ENCODE data around the gene ACOXL.

The ACOXL gene

DNA sequence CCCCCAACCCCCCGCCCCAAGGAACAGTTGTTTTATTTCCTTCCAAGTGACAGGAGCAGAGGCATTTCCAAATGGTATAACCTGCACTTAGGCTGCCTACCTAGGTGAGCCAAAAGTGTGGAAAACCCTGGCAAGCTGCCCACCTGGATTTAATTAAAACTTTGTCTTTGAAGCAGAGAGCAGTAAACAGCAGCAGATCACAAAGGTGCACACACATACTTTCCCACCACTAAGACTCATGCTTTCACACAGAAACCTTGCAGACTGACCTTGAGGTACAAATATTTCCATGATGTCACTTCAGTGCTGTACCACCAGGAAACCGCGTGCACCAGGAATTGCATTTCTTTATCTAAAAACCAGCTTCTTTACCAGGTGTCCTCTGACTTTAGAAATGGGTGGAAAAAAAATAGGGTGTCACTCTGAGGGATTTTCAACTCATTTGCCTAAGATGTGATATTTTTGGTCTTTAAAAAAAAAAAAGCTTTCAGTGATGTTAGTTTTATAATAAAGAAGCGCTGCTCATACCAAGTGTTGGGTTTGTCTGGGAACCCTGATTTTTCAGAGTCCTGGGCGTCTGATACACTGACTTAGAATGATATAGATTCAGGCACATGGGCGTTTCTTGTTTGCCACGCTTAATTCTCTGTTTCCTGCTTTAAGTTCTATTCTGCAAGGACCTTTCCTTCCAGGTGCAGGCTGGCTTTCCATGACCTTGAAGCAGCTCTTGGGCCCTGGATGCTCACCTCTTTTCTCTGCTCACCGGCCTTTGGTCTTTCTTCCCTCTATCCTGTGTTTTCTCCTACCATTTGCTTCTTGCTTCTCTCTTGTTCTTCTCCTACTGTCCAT lies 317.6 kb downstream of the ACOXL start:
- DNase-seq (ENCODE audit: low read depth): no peak
- H3K4me3 ChIP-seq (ENCODE audit: low read length): no peak overlapping the region

GRCh38 chr2:111050701-111051376 lies 318.5 kb downstream of the ACOXL start:
- no peak overlapping the region for H3K4me3 ChIP-seq (ENCODE audit: low read length)
- no peak for DNase-seq (ENCODE audit: low read depth)
- TF ChIP-seq, protein P1, sequence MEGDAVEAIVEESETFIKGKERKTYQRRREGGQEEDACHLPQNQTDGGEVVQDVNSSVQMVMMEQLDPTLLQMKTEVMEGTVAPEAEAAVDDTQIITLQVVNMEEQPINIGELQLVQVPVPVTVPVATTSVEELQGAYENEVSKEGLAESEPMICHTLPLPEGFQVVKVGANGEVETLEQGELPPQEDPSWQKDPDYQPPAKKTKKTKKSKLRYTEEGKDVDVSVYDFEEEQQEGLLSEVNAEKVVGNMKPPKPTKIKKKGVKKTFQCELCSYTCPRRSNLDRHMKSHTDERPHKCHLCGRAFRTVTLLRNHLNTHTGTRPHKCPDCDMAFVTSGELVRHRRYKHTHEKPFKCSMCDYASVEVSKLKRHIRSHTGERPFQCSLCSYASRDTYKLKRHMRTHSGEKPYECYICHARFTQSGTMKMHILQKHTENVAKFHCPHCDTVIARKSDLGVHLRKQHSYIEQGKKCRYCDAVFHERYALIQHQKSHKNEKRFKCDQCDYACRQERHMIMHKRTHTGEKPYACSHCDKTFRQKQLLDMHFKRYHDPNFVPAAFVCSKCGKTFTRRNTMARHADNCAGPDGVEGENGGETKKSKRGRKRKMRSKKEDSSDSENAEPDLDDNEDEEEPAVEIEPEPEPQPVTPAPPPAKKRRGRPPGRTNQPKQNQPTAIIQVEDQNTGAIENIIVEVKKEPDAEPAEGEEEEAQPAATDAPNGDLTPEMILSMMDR (IDR thresholded peaks at IDR 0.05; ENCODE audit: insufficient read depth, low read depth, low read length, missing control alignments): no peak

More for the DNA sequence above, 317.6 kb downstream of the ACOXL start:
- TF ChIP-seq, protein P1 (IDR thresholded peaks at IDR 0.05; ENCODE audit: insufficient read depth, low read depth, low read length, missing control alignments): no peak

- TF ChIP-seq, protein P1 (IDR thresholded peaks at IDR 0.05; ENCODE audit: insufficient read depth, low read depth, low read length, missing control alignments): no peak
- H3K4me3 ChIP-seq (ENCODE audit: low read length): no peak overlapping the region
- no peak for DNase-seq (ENCODE audit: low read depth)
These were observed 320.2 kb downstream of the ACOXL start for GRCh38 chr2:111052621-111053020.

DNA sequence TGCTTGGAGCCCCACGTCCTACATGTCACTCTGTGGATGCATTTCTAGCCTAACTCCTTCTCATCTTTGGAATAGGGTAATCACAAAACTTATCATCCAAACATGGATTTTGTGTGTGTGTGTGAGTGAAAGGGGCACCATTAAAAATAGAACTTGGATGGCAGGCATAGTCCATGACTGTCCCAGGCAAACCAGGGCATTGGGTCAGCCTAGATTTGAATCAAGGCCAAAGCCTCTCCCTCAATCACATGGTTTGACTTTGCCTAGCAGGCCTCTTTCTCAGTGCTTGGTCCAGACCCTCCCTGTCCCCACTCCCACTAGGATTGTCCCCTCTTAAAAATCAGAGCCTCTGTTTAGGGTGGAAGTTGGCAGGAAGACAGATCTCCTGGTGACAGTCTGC lies 320.9 kb downstream of the ACOXL start:
- TF ChIP-seq, protein P1 (IDR thresholded peaks at IDR 0.05; ENCODE audit: insufficient read depth, low read depth, low read length, missing control alignments): no peak
- no peak overlapping the region for H3K4me3 ChIP-seq (ENCODE audit: low read length)
- no peak for DNase-seq (ENCODE audit: low read depth)

DNA sequence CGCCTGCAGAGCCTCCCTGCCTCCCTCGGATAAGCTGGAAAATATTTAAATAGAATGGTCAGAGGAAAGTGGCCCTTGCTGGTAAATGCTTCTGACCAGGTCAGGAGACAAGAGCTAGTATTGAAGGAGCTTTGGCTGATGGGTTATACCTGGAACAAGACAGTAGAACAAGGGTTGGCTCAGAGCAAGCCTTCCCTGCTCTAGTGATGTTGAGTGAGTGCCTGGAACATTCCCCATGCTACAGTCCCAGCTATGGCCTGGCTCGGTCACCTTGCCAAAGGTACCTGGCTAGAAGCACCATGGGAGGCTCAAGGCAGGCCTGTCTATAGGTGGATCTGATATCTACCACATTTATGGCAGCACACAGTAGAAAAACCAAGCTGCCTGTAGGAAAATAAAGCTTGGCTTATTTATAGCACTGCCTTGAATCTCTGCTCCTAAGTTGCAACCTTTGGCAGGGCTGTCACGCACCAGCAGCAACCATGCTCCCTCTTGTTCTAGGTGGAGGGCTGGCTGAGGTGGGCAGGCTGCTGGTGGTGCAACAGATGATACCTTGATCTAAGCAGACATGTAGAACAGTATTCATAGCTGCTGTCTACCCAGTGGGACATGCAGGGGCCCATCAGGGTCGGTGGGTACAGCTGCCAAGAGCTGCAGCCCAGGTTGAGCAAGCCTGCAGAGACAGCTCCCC lies 321.6 kb downstream of the ACOXL start:
- TF ChIP-seq, protein P1 (IDR thresholded peaks at IDR 0.05; ENCODE audit: insufficient read depth, low read depth, low read length, missing control alignments): no peak
- H3K4me3 ChIP-seq (ENCODE audit: low read length): no peak overlapping the region
- no peak for DNase-seq (ENCODE audit: low read depth)

DNA sequence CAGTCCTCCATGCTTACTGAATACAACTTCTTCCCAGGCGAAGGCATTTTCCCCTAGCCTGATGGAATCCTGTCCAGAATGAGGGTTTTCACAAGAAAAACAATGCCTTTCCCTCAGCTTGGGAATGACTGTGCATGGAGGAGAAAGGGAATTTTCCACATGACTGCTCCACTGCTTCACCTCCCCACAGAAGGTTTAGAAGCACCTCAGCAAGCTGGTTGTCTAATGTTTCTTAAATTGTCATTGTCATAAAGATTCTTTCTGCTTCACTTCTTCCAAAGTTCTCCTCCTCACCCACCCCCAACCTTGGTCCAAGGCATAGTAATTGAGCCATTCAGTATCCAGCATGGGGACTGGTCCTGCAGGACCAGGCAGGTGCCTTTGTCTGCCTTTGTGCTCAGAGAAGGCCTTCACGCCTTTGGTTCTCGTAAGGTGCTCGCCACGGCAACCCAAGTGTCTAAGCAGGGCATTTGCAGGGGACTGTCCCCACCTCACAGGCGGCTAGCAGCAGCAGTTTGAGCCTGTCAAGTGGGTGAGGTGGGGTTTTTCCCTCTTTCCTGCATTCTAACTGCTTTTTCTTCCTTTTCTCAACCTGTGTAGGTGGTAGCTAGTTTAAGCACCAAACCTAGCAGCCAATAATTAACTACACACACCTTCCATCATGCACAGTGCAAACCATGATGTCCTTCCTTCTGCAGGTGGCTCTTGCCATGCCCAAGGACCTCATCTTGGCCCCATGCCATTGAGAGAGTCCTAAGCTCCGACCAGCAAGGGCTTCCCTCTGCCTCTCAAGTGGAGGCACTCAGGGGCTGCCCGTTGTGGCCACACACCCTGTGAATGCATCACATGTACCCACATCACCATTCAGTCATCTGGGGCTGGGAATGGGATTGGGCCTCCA lies 322.7 kb downstream of the ACOXL start:
- DNase-seq (ENCODE audit: low read depth): no peak
- no peak overlapping the region for H3K4me3 ChIP-seq (ENCODE audit: low read length)
- TF ChIP-seq, protein P1 (IDR thresholded peaks at IDR 0.05; ENCODE audit: insufficient read depth, low read depth, low read length, missing control alignments): no peak

All from epithelial cell of esophagus (primary cell).